ENCODE measurements around the gene TMEM156.
A peak's percentile ranks its signal among the peaks of the same experiment; 100 is the strongest.

The TMEM156 gene

DNA sequence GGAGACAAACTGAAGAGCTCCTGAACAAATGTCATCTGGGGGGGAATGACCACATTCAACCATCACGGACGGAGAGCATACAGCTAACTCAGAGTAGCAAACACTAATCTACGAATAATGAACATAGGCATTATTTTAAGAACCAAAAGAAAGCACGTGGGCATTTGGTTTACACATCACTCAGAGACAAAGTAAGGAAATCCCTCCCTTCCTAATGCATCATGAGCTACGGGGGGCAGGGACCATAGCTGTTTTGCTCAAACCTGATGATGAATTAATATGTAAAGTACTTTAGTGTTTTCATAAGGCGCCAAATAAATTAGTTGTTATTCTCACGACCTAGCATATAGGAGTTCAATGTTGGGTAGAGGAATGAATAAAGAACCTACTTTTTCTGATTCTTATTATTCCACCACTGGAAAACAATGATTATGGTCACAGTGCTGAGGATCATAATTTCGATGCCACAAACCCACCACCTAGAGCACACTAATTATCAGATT lies 11.7 kb upstream of the TMEM156 start:
- H3K9me2 ChIP-seq (replicated peaks; ENCODE audit: insufficient read depth, low read length), result no peaks in the 10 kb centered on the region
- H3K36me3 ChIP-seq (ENCODE audit: low read length), result no peaks in the 10 kb centered on the region
- TF ChIP-seq, protein P1, sequence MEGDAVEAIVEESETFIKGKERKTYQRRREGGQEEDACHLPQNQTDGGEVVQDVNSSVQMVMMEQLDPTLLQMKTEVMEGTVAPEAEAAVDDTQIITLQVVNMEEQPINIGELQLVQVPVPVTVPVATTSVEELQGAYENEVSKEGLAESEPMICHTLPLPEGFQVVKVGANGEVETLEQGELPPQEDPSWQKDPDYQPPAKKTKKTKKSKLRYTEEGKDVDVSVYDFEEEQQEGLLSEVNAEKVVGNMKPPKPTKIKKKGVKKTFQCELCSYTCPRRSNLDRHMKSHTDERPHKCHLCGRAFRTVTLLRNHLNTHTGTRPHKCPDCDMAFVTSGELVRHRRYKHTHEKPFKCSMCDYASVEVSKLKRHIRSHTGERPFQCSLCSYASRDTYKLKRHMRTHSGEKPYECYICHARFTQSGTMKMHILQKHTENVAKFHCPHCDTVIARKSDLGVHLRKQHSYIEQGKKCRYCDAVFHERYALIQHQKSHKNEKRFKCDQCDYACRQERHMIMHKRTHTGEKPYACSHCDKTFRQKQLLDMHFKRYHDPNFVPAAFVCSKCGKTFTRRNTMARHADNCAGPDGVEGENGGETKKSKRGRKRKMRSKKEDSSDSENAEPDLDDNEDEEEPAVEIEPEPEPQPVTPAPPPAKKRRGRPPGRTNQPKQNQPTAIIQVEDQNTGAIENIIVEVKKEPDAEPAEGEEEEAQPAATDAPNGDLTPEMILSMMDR (IDR thresholded peaks at IDR 0.05; ENCODE audit: insufficient read depth, low read length, poor library complexity, severe bottlenecking), result no peak
- no peak for TF ChIP-seq EZH2phosphoT487 (conservative IDR thresholded peaks at IDR 0.05; ENCODE audit: low read length)
- H3K9ac ChIP-seq (ENCODE audit: low read length), result peak overlapping the region; percentile 71
- H3K4me2 ChIP-seq (ENCODE audit: low read depth, low read length, poor library complexity, severe bottlenecking), result peak overlapping the region; percentile 90
- H3F3A ChIP-seq (ENCODE audit: insufficient read depth), result peaks cover 38% of the 10 kb centered on the region
- peak overlapping the region; percentile 59 for H2AFZ ChIP-seq (ENCODE audit: low read depth, low read length, severe bottlenecking)
- no peaks in the 10 kb centered on the region for H3K27me3 ChIP-seq (ENCODE audit: low read length)
- no peaks in the 10 kb centered on the region for H4K20me1 ChIP-seq (ENCODE audit: low read depth, low read length)
- peaks cover 20% of the 10 kb centered on the region for H3K79me2 ChIP-seq (ENCODE audit: insufficient read depth, low read length)
- H3K4me3 ChIP-seq (ENCODE audit: insufficient read depth, low read length, poor library complexity, severe bottlenecking), result peak overlapping the region; percentile 72
- peak overlapping the region; percentile 59 for H3K27ac ChIP-seq (ENCODE audit: low read depth, low read length)
- no peaks in the 10 kb centered on the region for H3K9me3 ChIP-seq (ENCODE audit: insufficient read depth, low read length)

DNA sequence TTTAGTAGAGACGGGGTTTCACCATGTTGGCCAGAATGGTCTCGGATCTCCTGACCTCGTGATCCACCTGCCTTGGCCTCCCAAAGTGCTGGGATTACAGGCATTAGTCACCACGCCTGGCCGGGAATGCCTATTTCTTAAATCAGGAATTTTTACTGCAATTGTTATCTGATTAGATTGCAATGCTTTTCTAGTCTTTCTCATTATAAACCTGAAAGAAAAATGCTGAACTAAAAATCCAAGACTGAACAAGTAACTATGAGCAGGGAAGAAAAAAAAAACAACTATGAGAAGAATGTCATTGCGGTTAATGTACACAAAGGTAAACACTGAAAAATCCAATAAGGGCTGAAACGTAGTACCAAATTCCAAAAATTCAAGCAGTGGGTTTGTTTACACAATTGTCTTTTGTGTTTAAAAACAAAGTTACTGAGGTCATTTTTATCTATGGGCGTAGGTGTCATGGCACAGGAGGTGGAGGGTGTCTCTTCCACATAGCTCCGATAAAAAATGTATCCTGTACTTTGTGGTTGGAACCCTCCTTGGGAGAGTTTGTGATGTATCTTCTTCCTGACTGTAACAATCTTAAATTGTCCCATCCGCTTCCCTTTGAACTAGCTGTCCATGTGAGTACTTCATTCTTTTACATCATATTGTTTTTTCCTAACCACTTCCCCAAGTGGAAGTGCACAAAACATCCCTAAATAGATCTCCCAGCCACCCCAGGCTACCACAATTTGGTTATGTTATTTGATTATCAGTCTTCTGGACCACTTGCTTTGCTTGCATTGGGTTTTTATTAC lies 11.1 kb upstream of the TMEM156 start:
- Histone ChIP-seq H3K9me3 (ENCODE audit: insufficient read depth, low read length) (no peaks in the 10 kb centered on the region), H3K4me3 (ENCODE audit: insufficient read depth, low read length, poor library complexity, severe bottlenecking) (peak overlapping the region; percentile 72), H3F3A (ENCODE audit: insufficient read depth) (peaks cover 39% of the 10 kb centered on the region), H3K27ac (ENCODE audit: low read depth, low read length) (peak overlapping the region; percentile 59), H2AFZ (ENCODE audit: low read depth, low read length, severe bottlenecking) (peak overlapping the region; percentile 59), H3K9me2 (replicated peaks; ENCODE audit: insufficient read depth, low read length) (no peaks in the 10 kb centered on the region), H3K36me3 (ENCODE audit: low read length) (no peaks in the 10 kb centered on the region), H3K27me3 (ENCODE audit: low read length) (no peaks in the 10 kb centered on the region), H3K9ac (ENCODE audit: low read length) (peak overlapping the region; percentile 71), H3K4me2 (ENCODE audit: low read depth, low read length, poor library complexity, severe bottlenecking) (peak overlapping the region; percentile 90), H3K79me2 (ENCODE audit: insufficient read depth, low read length) (peaks cover 20% of the 10 kb centered on the region), H4K20me1 (ENCODE audit: low read depth, low read length) (no peaks in the 10 kb centered on the region)
- TF ChIP-seq, protein P1 (IDR thresholded peaks at IDR 0.05; ENCODE audit: insufficient read depth, low read length, poor library complexity, severe bottlenecking), result no peak
- TF ChIP-seq EZH2phosphoT487 (conservative IDR thresholded peaks at IDR 0.05; ENCODE audit: low read length), result no peak

DNA sequence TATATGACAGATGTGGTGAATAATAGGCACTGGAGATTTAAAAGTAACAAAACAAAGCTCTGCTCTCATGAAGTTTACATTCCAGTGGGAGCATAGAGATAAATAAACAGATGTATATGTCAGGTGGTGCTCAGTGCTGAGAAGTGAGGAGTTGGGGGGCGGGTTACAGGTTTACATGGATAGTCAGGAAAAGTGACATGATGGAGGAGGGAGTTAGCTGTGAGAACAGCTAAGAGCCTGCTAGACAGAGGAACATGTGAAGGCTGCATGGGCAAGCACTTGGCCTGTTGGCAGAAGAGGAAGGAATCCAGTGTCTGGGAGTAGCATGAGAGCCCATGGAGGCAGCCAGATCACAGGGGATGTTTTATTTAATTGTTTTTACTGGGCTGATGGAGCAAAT lies 10.2 kb upstream of the TMEM156 start:
- H3K9me2 ChIP-seq (replicated peaks; ENCODE audit: insufficient read depth, low read length), result no peaks in the 10 kb centered on the region
- no peaks in the 10 kb centered on the region for H3K27me3 ChIP-seq (ENCODE audit: low read length)
- no peaks in the 10 kb centered on the region for H3K9me3 ChIP-seq (ENCODE audit: insufficient read depth, low read length)
- peak overlapping the region; percentile 22 for H3K4me2 ChIP-seq (ENCODE audit: low read depth, low read length, poor library complexity, severe bottlenecking)
- no peak overlapping the region for H3K27ac ChIP-seq (ENCODE audit: low read depth, low read length)
- H2AFZ ChIP-seq (ENCODE audit: low read depth, low read length, severe bottlenecking), result peak overlapping the region; percentile 6
- H3F3A ChIP-seq (ENCODE audit: insufficient read depth), result peaks cover 47% of the 10 kb centered on the region
- H3K36me3 ChIP-seq (ENCODE audit: low read length), result no peaks in the 10 kb centered on the region
- no peak overlapping the region for H3K4me3 ChIP-seq (ENCODE audit: insufficient read depth, low read length, poor library complexity, severe bottlenecking)
- no peaks in the 10 kb centered on the region for H4K20me1 ChIP-seq (ENCODE audit: low read depth, low read length)
- TF ChIP-seq, protein P1 (IDR thresholded peaks at IDR 0.05; ENCODE audit: insufficient read depth, low read length, poor library complexity, severe bottlenecking), result no peak
- TF ChIP-seq EZH2phosphoT487 (conservative IDR thresholded peaks at IDR 0.05; ENCODE audit: low read length), result no peak
- H3K79me2 ChIP-seq (ENCODE audit: insufficient read depth, low read length), result peaks cover 20% of the 10 kb centered on the region
- no peak overlapping the region; the same call in 1 of the 2 replicates for H3K9ac ChIP-seq (ENCODE audit: low read length)

Measured in SU-DHL-6 (cell line).